HG02623 (cell line): ENCODE measurements around the gene GFOD1.

Experiments
- ATAC-seq: cut with Tn5 transposase; IDR thresholded peaks from one replicate; pipeline ENCODE4 v1.9.1; 2021; ENCODE audit warnings: moderate library complexity; ENCODE audit not compliant: unreplicated experiment

GFOD1 gene

GRCh38 chr6:13360671-13361540 is 126.5 kb downstream of the GFOD1 start:
- ATAC-seq = no peak

GRCh38 chr6:13359287-13359686 is 128.1 kb downstream of the GFOD1 start:
- ATAC-seq = no peak

- no peak for ATAC-seq
Observed at GRCh38 chr6:13358511-13358910, 128.9 kb downstream of the GFOD1 start.

- no peak for ATAC-seq
Observed at GRCh38 chr6:13357551-13358075, 129.8 kb downstream of the GFOD1 start.

- ATAC-seq = peak; percentile 86
Observed at GRCh38 chr6:13355999-13356785, 131.2 kb downstream of the GFOD1 start.

- ATAC-seq = peak; percentile 25
Observed at GRCh38 chr6:13355043-13355945, 132.1 kb downstream of the GFOD1 start.

- ATAC-seq = no peak
Observed at GRCh38 chr6:13354331-13355042, 132.9 kb downstream of the GFOD1 start.

- no peak for ATAC-seq
Observed at GRCh38 chr6:13352165-13352564, 135.2 kb downstream of the GFOD1 start.

GRCh38 chr6:13351271-13351670 is 136.1 kb downstream of the GFOD1 start:
- no peak for ATAC-seq

- ATAC-seq = no peak
Observed at GRCh38 chr6:13349811-13350506, 137.4 kb downstream of the GFOD1 start.

GRCh38 chr6:13348334-13349113 is 138.9 kb downstream of the GFOD1 start:
- ATAC-seq = no peak

GRCh38 chr6:13346245-13346644 is 141.2 kb downstream of the GFOD1 start:
- no peak for ATAC-seq

- ATAC-seq = no peak
Observed at GRCh38 chr6:13342414-13343019, 144.9 kb downstream of the GFOD1 start.

GRCh38 chr6:13339863-13340630 is 147.4 kb downstream of the GFOD1 start:
- no peak for ATAC-seq

GRCh38 chr6:13338038-13338437 is 149.4 kb downstream of the GFOD1 start:
- no peak for ATAC-seq

GRCh38 chr6:13336553-13336952 is 150.8 kb downstream of the GFOD1 start:
- ATAC-seq = no peak

- no peak for ATAC-seq
Observed at GRCh38 chr6:13334953-13335352, 152.4 kb downstream of the GFOD1 start.

- no peak for ATAC-seq
Observed at GRCh38 chr6:13332349-13332706, 155.1 kb downstream of the GFOD1 start.
